ENCODE results near the gene CIC. TPM values are rescaled to one million over a fixed set of nuclear protein-coding genes. Genes with fewer than 3 reads are reported as not detected.

The CIC gene
- total and polyA plus RNA-seq, 9 of the 15 experiments (the other 6 are each of a cell fraction or from before 2014, with no cell fraction given), result 0.07 to 44.7 (median 8.6) TPM

DNA sequence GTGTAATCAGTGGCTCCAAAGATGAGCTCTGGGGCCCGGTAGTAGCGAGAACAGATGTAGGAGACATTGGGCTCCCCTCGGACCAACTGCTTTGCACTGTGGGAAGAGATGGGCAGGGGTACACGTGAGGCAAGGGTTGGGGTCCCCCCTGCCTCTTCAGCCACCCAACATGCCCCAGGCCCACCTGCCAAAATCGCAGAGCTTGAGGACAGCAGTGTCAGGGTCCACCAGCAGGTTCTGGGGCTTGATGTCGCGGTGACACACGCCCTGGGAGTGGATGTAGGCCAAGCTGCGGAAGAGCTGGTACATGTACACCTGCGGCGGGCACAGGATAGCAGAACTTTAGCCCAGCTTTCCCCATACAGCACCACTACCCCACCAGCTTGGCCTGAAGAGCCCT, 34.7 kb upstream of the CIC start:
- Histone ChIP-seq H3K36me3 (ENCODE audit: control insufficient read depth, insufficient read depth, low read length) (peaks cover 89% of the 10 kb centered on the region), H3K4me3 (no peak overlapping the region), H3K4me2 (ENCODE audit: insufficient read depth, low read length) (no peak overlapping the region), H3K27me3 (ENCODE audit: control insufficient read depth in 2 of 2, insufficient read depth in 2 of 2, low read length in 2 of 2) (no peaks in the 10 kb centered on the region), H4K20me1 (replicated peaks; ENCODE audit: control insufficient read depth, insufficient read depth, low read length) (peaks cover 21% of the 10 kb centered on the region), H3K9ac (ENCODE audit: insufficient read depth in 1 of 2, low read depth in 2 of 2, low read length in 2 of 2) (peak overlapping the region in 1 of 2 experiments; percentile 39; a peak in 1 of 4 replicates), H3K9me3 (replicated peaks; ENCODE audit: control insufficient read depth, insufficient read depth, low read depth, low read length) (no peaks in the 10 kb centered on the region), H3K27ac (ENCODE audit: extremely low read depth, low read depth, low read length) (no peak overlapping the region), H2AFZ (ENCODE audit: low read depth, low read length) (no peak overlapping the region), H3K79me2 (ENCODE audit: control insufficient read depth, insufficient read depth, low read length) (peaks cover 21% of the 10 kb centered on the region), H3K9me1 (ENCODE audit: control insufficient read depth, insufficient read depth, low read length) (peaks cover 3% of the 10 kb centered on the region), H3K4me1 (replicated peaks in 1 of 2; ENCODE audit: control insufficient read depth in 2 of 2, insufficient read depth in 2 of 2, low read length in 2 of 2) (peaks cover 9 to 13% of the 10 kb centered on the region in 2 experiments; a peak in 4 of 5 replicates)
- intact Hi-C loops (cut with micrococcal nuclease) (no loop called here), in situ Hi-C loops (cut with MboI) (no loop called here)
- 91% methylated on average over 10 of the region's 11 CpGs for WGBS (ENCODE audit: insufficient coverage, low coverage, missing lambda C conversion rate)
- ATAC-seq (no peak), FAIRE-seq (no peak), DNase-seq (ENCODE audit: extremely low read depth in 1 of 4, low spot score in 3 of 4) (no peak)
- CTCF ChIA-PET (ENCODE audit: low intra/inter-chr PET ratio), result no interaction called here
- POLR2A ChIA-PET, result interaction anchor here (0.6 to 11.7 kb wide), 7 partner anchors 7 to 101 kb away, joined by 3 to 116 read pairs (median 5); partner anchors contain the start of genes GSK3A and ZNF526
- TF ChIP-seq NFIC (IDR thresholded peaks at IDR 0.05), result no peak
- no peak for TF ChIP-seq NFATC3 (IDR thresholded peaks at IDR 0.05)
- TF ChIP-seq RBFOX2 (IDR thresholded peaks at IDR 0.05; ENCODE audit: low read depth, low read length), result peak; percentile 58
- peak; percentile 66; the same call in 1 of the 2 replicates for TF ChIP-seq POLR2G (IDR thresholded peaks at IDR 0.05; ENCODE audit: low read depth, low read length)
- no TSS peak for BruUV-seq (replicated peaks)

GRCh38 chr19:42235181-42235580, 33.9 kb upstream of the CIC start:
- TF ChIP-seq, protein P1, sequence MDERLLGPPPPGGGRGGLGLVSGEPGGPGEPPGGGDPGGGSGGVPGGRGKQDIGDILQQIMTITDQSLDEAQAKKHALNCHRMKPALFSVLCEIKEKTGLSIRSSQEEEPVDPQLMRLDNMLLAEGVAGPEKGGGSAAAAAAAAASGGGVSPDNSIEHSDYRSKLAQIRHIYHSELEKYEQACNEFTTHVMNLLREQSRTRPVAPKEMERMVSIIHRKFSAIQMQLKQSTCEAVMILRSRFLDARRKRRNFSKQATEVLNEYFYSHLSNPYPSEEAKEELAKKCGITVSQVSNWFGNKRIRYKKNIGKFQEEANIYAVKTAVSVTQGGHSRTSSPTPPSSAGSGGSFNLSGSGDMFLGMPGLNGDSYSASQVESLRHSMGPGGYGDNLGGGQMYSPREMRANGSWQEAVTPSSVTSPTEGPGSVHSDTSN (CRISPR knock-in tag; IDR thresholded peaks at IDR 0.05; ENCODE audit: low read depth), result no peak
- TF ChIP-seq, protein P1 (tag; conservative IDR thresholded peaks at IDR 0.05; ENCODE audit: low read depth), result no peak
- TF ChIP-seq MLX (CRISPR knock-in tag; conservative IDR thresholded peaks at IDR 0.05) (no peak), FOXJ3 (CRISPR knock-in tag; IDR thresholded peaks at IDR 0.05) (no peak), COPS2 (conservative IDR thresholded peaks at IDR 0.05) (no peak), NUFIP1 (IDR thresholded peaks at IDR 0.05; ENCODE audit: partially characterized antibody) (no peak), TGIF2 (CRISPR knock-in tag; IDR thresholded peaks at IDR 0.05) (no peak), ZNF780A (CRISPR knock-in tag; IDR thresholded peaks at IDR 0.05) (no peak)
- no peak overlapping the region for H3K9ac ChIP-seq (ENCODE audit: insufficient read depth in 1 of 2, low read depth in 2 of 2, low read length in 2 of 2)
- no TSS peak for BruUV-seq (replicated peaks)
- no peak for ATAC-seq
- CTCF ChIA-PET (ENCODE audit: low intra/inter-chr PET ratio), result no interaction called here
- H3K4me1 ChIP-seq (replicated peaks in 1 of 2; ENCODE audit: control insufficient read depth in 2 of 2, insufficient read depth in 2 of 2, low read length in 2 of 2), result peaks cover under 1 to 5% of the 10 kb centered on the region in 2 experiments; a peak in 4 of 5 replicates
- no peaks in the 10 kb centered on the region for H3K27me3 ChIP-seq (ENCODE audit: control insufficient read depth in 2 of 2, insufficient read depth in 2 of 2, low read length in 2 of 2)
- H3K9me1 ChIP-seq (ENCODE audit: control insufficient read depth, insufficient read depth, low read length), result peaks cover 3% of the 10 kb centered on the region
- 95% methylated on average over 5 of the region's 5 CpGs for WGBS (ENCODE audit: insufficient coverage, low coverage, missing lambda C conversion rate)
- FAIRE-seq, result no peak
- no peak for DNase-seq (ENCODE audit: extremely low read depth in 1 of 4, low spot score in 3 of 4)
- no peak overlapping the region for H3K4me2 ChIP-seq (ENCODE audit: insufficient read depth, low read length)
- POLR2A ChIA-PET, result interaction anchor here (0.6 to 11.7 kb wide), 7 partner anchors 8 to 1952 kb away, joined by 3 to 116 read pairs (median 3); no protein-coding TSS in a partner anchor
- H2AFZ ChIP-seq (ENCODE audit: low read depth, low read length), result no peak overlapping the region
- peaks cover 17% of the 10 kb centered on the region for H4K20me1 ChIP-seq (replicated peaks; ENCODE audit: control insufficient read depth, insufficient read depth, low read length)
- intact Hi-C loops (cut with micrococcal nuclease), result no loop called here
- in situ Hi-C loops (cut with MboI), result no loop called here
- peaks cover 21% of the 10 kb centered on the region for H3K79me2 ChIP-seq (ENCODE audit: control insufficient read depth, insufficient read depth, low read length)
- peaks cover 89% of the 10 kb centered on the region for H3K36me3 ChIP-seq (ENCODE audit: control insufficient read depth, insufficient read depth, low read length)
- no peak overlapping the region for H3K4me3 ChIP-seq
- H3K27ac ChIP-seq (ENCODE audit: extremely low read depth, low read depth, low read length), result no peak overlapping the region
- no peaks in the 10 kb centered on the region for H3K9me3 ChIP-seq (replicated peaks; ENCODE audit: control insufficient read depth, insufficient read depth, low read depth, low read length)
